H9 (cell line): ENCODE measurements around the gene COX6B2. TPM values are rescaled to one million over a fixed set of nuclear protein-coding genes. Genes with fewer than 3 reads are reported as not detected.
A peak's percentile ranks its signal among the peaks of the same experiment; 100 is the strongest.

Source experiments
- DNase-seq: peaks from one replicate; pipeline ENCODE4 v3.0.0-alpha.2; 2017
- H2AFZ ChIP-seq: one replicate; pipeline ENCODE4 v1.6.1; 2013; ENCODE audit warnings: mild to moderate bottlenecking, low read length, control low read depth, moderate library complexity
- H2AK5ac ChIP-seq: 2 replicates; pipeline ENCODE4 v1.6.1; 2013; ENCODE audit warnings: low read length, control low read depth, mixed read lengths; ENCODE audit not compliant: insufficient read length
- H2BK120ac ChIP-seq: one replicate; pipeline ENCODE4 v1.6.1; 2013; ENCODE audit warnings: low read depth, mild to moderate bottlenecking, low read length, control low read depth, inconsistent platforms; ENCODE audit not compliant: poor library complexity, severe bottlenecking
- H2BK12ac ChIP-seq: 2 replicates; pipeline ENCODE4 v1.6.1; 2013; ENCODE audit warnings: low read length, control low read depth, mixed read lengths, low read depth; ENCODE audit not compliant: insufficient read length
- H2BK15ac ChIP-seq: 2 replicates; pipeline ENCODE4 v1.6.1; 2013; ENCODE audit warnings: low read depth, low read length, control low read depth
- H2BK20ac ChIP-seq: one replicate; pipeline ENCODE4 v1.6.1; 2013; ENCODE audit warnings: low read depth, mild to moderate bottlenecking, low read length, control low read depth, inconsistent platforms; ENCODE audit not compliant: poor library complexity, severe bottlenecking
- H2BK5ac ChIP-seq: 2 replicates; pipeline ENCODE4 v1.6.1; 2013; ENCODE audit warnings: low read length, control low read depth, mixed read lengths; ENCODE audit not compliant: insufficient read length
- H3K14ac ChIP-seq: 2 replicates; pipeline ENCODE4 v1.6.1; 2013; ENCODE audit warnings: low read length, control low read depth; ENCODE audit not compliant: insufficient read depth
- H3K18ac ChIP-seq: 2 replicates; pipeline ENCODE4 v1.6.1; 2013; ENCODE audit warnings: low read depth, mild to moderate bottlenecking, mixed read lengths, low read length, control low read depth; ENCODE audit not compliant: insufficient read length
- H3K23ac ChIP-seq: 2 replicates; pipeline ENCODE4 v1.6.1; 2013; ENCODE audit warnings: low read length, control low read depth, mixed read lengths, low read depth; ENCODE audit not compliant: insufficient read length
- H3K23me2 ChIP-seq: 2 replicates; pipeline ENCODE4 v1.6.1; 2013; ENCODE audit warnings: low read depth, mild to moderate bottlenecking, mixed read lengths, low read length, control low read depth; ENCODE audit not compliant: insufficient read length, poor library complexity, severe bottlenecking
- H3K27ac ChIP-seq: 2 replicates; pipeline ENCODE4 v1.5.1; 2013; ENCODE audit warnings: low read length, control low read depth, mixed read lengths, low read depth; ENCODE audit not compliant: insufficient read length
- H3K27me3 ChIP-seq: 2 replicates; pipeline ENCODE4 v1.6.1; 2013; ENCODE audit warnings: low read length, control low read depth, inconsistent platforms; ENCODE audit not compliant: insufficient read depth
- H3K4ac ChIP-seq: 2 replicates; pipeline ENCODE4 v1.6.1; 2013; ENCODE audit warnings: low read depth, mild to moderate bottlenecking, control low read depth, inconsistent platforms, low read length, moderate library complexity
- H3K4me1 ChIP-seq: 2 replicates; pipeline ENCODE4 v1.6.1; 2013; ENCODE audit warnings: low read length, control low read depth, inconsistent platforms; ENCODE audit not compliant: insufficient read depth
- H3K4me2 ChIP-seq: 2 replicates; pipeline ENCODE4 v1.6.1; 2013; ENCODE audit warnings: low read length, control low read depth, mixed read lengths; ENCODE audit not compliant: insufficient read length, insufficient read depth
- H3K56ac ChIP-seq: 2 replicates; pipeline ENCODE4 v1.6.1; 2013; ENCODE audit warnings: low read depth, mild to moderate bottlenecking, mixed read lengths, low read length, control low read depth; ENCODE audit not compliant: insufficient read length
- H3K79me1 ChIP-seq: 2 replicates; pipeline ENCODE4 v1.6.1; 2013; ENCODE audit warnings: low read depth, mild to moderate bottlenecking, moderate library complexity, low read length, control low read depth, inconsistent platforms; ENCODE audit not compliant: insufficient read depth, poor library complexity, severe bottlenecking
- H3K79me2 ChIP-seq: 2 replicates; pipeline ENCODE4 v1.6.1; 2013; ENCODE audit warnings: low read length, control low read depth, inconsistent platforms; ENCODE audit not compliant: insufficient read depth
- H3K9ac ChIP-seq: 2 replicates; pipeline ENCODE4 v1.6.1; 2013; ENCODE audit warnings: low read length, control low read depth, mixed read lengths; ENCODE audit not compliant: insufficient read length; ENCODE audit errors: extremely low read depth
- H3K9me3 ChIP-seq: one replicate; pipeline ENCODE4 v1.6.1; 2013; ENCODE audit warnings: low read depth, low read length, inconsistent platforms; ENCODE audit not compliant: control insufficient read depth
- H3T11ph ChIP-seq: one replicate; pipeline ENCODE4 v1.6.1; 2013; ENCODE audit warnings: mild to moderate bottlenecking, low read length, control low read depth, inconsistent platforms
- H4K20me1 ChIP-seq: one replicate; pipeline ENCODE4 v1.6.1; 2013; ENCODE audit not compliant: control insufficient read depth, insufficient read length, insufficient read depth
- H4K5ac ChIP-seq: 2 replicates; pipeline ENCODE4 v1.6.1; 2013; ENCODE audit warnings: low read depth, mild to moderate bottlenecking, mixed read lengths, low read length, control low read depth; ENCODE audit not compliant: insufficient read length
- H4K8ac ChIP-seq: replicated peaks from 2 replicates; pipeline ENCODE4 v1.6.1; 2013; ENCODE audit warnings: low read length, control low read depth, mixed read lengths, low read depth; ENCODE audit not compliant: insufficient read length
- H4K91ac ChIP-seq: 2 replicates; pipeline ENCODE4 v1.6.1; 2013; ENCODE audit warnings: low read depth, mild to moderate bottlenecking, moderate library complexity, mixed read lengths, low read length, control low read depth; ENCODE audit not compliant: insufficient read length
- H3K27ac Mint-ChIP-seq, 3 experiments: 2 replicates in 2 of 3; 3 replicates in 1 of 3; pipeline ENCODE4 v1.8.0; 2020 to 2021; ENCODE audit warnings: mixed read lengths in 3 of 3, mild to moderate bottlenecking in 1 of 3, moderate library complexity in 1 of 3
- H3K27me3 Mint-ChIP-seq: 2 replicates; pipeline ENCODE4 v1.8.0; 2021; ENCODE audit warnings: low read depth, mild to moderate bottlenecking, moderate library complexity, mixed read lengths
- H3K36me3 Mint-ChIP-seq, 3 experiments: 2 replicates in 2 of 3; 3 replicates in 1 of 3; pipeline ENCODE4 v1.8.0; 2020 to 2021; ENCODE audit warnings: low read depth in 3 of 3, mixed read lengths in 3 of 3; ENCODE audit not compliant: insufficient read depth in 1 of 3
- H3K4me1 Mint-ChIP-seq, 2 experiments: 2 replicates each; pipeline ENCODE4 v1.8.0; 2020; ENCODE audit warnings: mixed read lengths in 2 of 2
- H3K4me3 Mint-ChIP-seq, 2 experiments: 2 replicates in 1 of 2; 3 replicates in 1 of 2; pipeline ENCODE4 v1.8.0; 2020 to 2021; ENCODE audit warnings: mild to moderate bottlenecking in 2 of 2, mixed read lengths in 2 of 2, moderate library complexity in 1 of 2
- H3K9me3 Mint-ChIP-seq, 2 experiments: 2 replicates in 1 of 2; 3 replicates in 1 of 2; pipeline ENCODE4 v1.8.0; 2020; ENCODE audit warnings: mild to moderate bottlenecking in 2 of 2, mixed read lengths in 2 of 2, moderate library complexity in 1 of 2
- CTCF ChIP-seq: fragments of 200-600 bp; sonication (generic); conservative IDR thresholded peaks from 3 replicates; pipeline ENCODE4 v1.8.0; 2021; ENCODE audit warnings: antibody characterized with exemption, mild to moderate bottlenecking
- WGBS: extraction: QIAGEN DNeasy Blood & Tissue Kit; methylation state at CpG from one replicate; pipeline ENCODE4 v1.1.7; 2013; ENCODE audit warnings: missing lambda C conversion rate, low lambda C conversion rate, mixed read lengths; ENCODE audit not compliant: insufficient read length; ENCODE audit errors: extremely low coverage; 5-methylcytosine and 5-hydroxymethylcytosine counted together
- total RNA-seq: library from RNA; stranded (reverse); gene quantifications from 2 replicates; pipeline ENCODE4 v1.2.1, GENCODE V29; 2021

The COX6B2 gene
- total RNA-seq, 1 experiment from 2014 or later = 4.0 TPM

- Histone ChIP-seq H3T11ph (no peak overlapping the region), H2AK5ac (no peak overlapping the region), H4K20me1 (no peaks in the 10 kb centered on the region), H3K23ac (no peak overlapping the region), H3K4ac (no peak overlapping the region), H2BK15ac (no peak overlapping the region), H2AFZ (no peak overlapping the region), H3K79me2 (no peaks in the 10 kb centered on the region), H3K27me3 (no peaks in the 10 kb centered on the region), H3K18ac (no peak overlapping the region), H2BK5ac (no peak overlapping the region), H4K5ac (no peak overlapping the region), H2BK20ac (no peak overlapping the region), H3K56ac (no peak overlapping the region), H3K9me3 (no peaks in the 10 kb centered on the region), H3K14ac (no peak overlapping the region), H3K23me2 (no peaks in the 10 kb centered on the region), H3K4me1 (peaks cover 3% of the 10 kb centered on the region; the same call in 1 of the 2 replicates), H2BK12ac (no peak overlapping the region), H3K4me2 (no peak overlapping the region), H4K91ac (no peak overlapping the region), H4K8ac (no peak overlapping the region), H3K9ac (no peak overlapping the region), H3K27ac (no peak overlapping the region), H2BK120ac (no peak overlapping the region), H3K79me1 (no peaks in the 10 kb centered on the region)
- Mint-ChIP-seq H3K4me1 (peaks cover 11 to 19% of the 10 kb centered on the region in 2 experiments), H3K36me3 (peaks cover 46 to 67% (median 67%) of the 10 kb centered on the region in 3 experiments; a peak in 6 of 7 replicates), H3K4me3 (no peak overlapping the region), H3K27ac (peak overlapping the region in 1 of 3 experiments; percentile 68; a peak in 2 of 7 replicates), H3K9me3 (no peaks in the 10 kb centered on the region), H3K27me3 (no peaks in the 10 kb centered on the region; the same call in 1 of the 2 replicates)
- no peak for TF ChIP-seq CTCF
- WGBS = no CpG with 5 or more reads among the region's 17 CpGs
- DNase-seq = peak; percentile 52
These were observed 48.4 kb downstream of the COX6B2 start for GRCh38 chr19:55305983-55306562.
